ENCODE measurements around the gene MMP17.
A peak's percentile ranks its signal among the peaks of the same experiment; 100 is the strongest.

The MMP17 gene

DNA sequence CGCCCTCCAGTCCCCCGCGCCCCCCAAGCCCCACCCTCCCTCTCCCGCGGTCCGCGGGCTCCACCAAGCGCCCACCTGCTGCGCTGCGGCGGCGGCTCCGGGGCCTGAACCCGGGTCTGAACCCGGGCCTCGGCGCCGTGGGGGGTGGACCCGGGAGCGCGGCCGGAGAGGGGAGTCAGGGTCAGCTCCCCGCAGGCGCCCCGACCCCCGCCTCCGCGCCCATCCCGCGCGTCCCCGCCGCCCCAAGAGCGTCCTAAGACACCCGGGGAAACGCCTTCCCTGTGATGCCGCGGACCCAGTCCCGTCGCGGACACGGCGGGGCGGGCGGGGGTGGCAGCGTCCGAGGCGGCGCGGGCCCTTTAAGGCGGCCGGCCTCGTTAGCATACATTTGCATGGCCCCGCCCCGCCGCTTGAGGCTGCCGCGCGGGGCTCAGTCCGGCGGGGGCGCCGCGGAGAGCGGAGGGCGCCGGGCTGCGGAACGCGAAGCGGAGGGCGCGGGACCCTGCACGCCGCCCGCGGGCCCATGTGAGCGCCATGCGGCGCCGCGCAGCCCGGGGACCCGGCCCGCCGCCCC lies at the start of gene MMP17:
Gene MMP17 (plus strand): TSS at position 433 of the 574 bp plus-strand sequence. CDS start 102 bp downstream, at position 535.
- DNase-seq (ENCODE audit: insufficient read length, low spot score), result no peak
- FAIRE-seq, result no peak

DNA sequence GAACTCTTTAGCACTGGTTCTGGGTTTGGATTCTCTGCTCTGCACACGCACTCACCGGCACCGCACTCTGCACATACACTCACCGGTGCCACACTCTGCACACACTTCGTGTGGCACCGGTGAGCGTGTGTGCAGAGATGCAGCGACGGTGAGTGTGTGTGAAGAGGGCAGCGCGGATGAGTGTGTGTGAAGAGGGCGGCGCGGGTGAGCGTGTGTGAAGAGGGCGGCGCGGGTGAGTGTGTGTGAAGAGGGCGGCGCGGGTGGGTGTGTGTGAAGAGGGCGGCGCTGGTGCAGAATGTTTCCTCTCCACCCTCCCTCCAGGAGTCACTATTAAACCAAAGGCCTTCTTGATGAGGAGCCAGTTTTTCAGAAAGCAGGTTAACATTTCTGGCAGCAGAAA lies 49.2 kb upstream of the MMP17 start:
- FAIRE-seq, result no peak
- no peak for DNase-seq (ENCODE audit: insufficient read length, low spot score)

DNA sequence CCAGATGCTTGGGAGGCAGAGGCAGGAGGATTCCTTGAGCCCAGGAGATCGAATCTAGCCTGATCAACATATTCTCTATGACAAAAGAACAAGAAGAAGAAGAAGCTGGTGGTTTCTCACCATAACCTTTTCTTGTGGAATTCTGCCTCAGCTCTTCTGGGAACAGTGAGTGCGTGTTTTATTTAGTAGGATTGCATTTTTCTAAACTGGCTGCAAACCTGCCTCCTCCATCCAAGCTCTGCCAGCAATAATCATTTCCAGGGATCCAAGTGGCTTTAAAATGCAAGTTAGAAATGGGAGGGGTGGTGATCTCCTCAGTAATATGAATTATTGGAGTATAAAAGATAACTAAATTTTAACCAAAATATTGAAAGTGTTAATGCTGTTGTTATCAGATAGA lies 46.1 kb upstream of the MMP17 start:
- no peak for FAIRE-seq

DNA sequence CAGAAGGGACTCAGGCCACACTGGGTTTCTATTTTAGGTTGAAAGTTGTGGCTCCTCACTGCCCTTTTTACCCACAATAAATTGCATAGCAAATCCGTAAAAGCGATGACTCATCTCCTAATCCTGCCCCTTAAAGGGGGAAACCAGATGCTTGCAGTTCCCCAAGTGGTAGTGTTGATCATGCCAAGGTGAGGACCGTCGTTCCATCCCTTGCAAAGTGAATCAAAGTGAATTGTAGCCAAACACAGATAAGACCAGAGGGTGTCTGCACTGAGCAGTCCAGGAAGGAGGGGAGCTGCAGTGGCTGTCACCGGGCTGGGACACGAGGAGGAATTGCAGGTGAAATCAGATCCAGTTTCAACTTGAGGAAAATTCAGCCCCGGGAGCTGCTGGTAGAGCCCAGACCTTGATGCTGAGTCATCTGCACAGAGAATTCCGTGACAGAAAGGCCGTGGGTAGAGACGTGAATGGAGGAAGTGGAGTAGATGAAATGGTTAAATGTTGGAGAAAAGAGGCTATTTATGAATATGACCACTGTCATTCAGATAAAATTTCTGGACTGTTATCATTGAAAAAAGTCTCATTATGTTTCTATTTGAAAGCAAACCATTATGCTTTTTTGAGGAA lies 44.2 kb upstream of the MMP17 start:
- DNase-seq (ENCODE audit: insufficient read length, low spot score) (peak; percentile 85), FAIRE-seq (peak; percentile 80)

More for the DNA sequence above, 46.1 kb upstream of the MMP17 start:
- DNase-seq (ENCODE audit: insufficient read length, low spot score), result no peak

DNA sequence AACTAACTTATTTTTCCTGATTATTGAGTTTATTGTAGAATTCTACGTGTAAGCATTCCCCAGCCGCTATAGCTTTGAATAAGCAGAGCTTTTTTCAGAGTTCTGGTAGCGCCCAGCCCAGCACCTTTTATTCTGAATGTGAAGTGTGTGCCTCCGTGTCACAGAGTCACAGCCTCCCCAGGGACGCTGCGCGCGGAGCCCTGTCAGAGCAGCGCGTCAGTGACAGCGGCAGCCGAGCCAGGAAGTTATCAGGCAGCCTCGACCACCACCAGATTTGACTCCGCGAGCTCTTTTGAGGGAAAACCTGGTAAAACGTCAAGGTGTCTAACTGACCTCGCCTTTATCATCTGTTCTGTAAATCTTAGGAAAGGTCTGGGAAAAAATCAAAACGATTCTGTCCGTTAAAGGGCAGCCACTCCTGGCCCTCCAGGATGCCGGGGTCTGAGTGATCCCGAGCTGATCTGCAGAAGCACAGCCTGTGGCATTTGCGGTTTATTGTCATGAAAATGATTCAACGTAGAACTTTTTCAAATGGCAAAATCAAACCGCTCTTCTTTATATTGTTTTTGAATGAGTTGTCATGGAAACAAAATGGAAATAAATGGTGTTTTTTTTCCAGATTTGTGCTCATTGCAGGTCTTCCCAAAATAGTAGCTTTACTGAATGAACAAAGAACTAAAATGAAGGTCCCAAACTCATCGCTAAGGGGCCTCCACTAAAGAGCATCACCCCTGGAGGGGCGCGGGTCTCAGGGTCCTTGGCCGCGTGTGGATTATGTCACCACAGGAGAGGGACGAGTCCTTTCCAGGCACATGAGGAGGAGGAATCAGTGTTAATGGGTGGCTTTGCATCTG lies 43.1 kb upstream of the MMP17 start:
- DNase-seq (ENCODE audit: insufficient read length, low spot score), result no peak
- no peak for FAIRE-seq

DNA sequence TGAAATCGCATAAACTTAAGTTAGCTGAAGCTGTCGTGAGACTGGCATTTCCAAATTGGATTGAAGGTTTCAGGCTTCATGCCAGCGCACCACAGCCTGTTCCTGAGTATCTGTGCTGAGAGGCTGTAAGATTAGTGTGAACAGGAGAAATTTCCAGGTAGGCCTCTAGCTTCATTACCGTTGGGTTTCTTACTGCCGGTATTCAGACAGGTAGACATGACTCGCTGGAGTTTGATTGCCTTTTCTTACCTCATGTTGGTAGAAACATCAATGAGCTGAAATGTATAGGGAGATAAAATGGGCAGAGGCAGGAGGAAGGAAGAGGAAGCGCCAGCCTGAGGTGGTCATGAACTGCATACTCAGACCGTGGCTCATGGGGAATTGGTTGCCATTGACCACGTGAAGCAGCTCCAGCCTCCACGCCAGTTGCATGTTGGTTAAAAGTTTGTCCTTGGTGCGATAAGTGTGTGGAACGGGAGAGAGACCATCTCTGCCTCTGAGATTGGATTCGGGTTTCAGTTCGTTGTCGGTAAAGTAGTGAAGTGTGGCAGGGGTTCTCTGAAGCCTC lies 42.3 kb upstream of the MMP17 start:
- DNase-seq (ENCODE audit: insufficient read length, low spot score) (no peak), FAIRE-seq (no peak)

DNA sequence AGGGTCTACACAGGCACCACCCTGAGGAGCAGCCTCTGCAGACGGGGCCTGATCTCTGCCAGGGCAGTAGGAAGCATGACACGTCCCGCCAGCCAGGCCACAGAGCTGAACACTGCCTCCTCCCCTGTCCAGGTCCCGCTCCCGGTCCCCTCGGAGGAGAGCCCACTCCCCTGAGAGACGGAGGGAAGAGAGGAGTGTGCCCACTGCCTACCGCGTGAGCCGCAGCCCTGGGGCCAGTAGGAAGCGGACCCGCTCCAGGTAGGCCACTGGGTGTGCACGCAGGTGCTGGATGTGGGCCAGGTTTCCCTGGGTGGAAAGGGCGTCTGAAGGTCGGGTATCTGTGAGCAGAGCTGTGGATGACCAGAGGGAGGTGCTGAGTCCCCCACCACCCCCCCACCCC lies 41.9 kb upstream of the MMP17 start:
- FAIRE-seq (no peak), DNase-seq (ENCODE audit: insufficient read length, low spot score) (no peak)

DNA sequence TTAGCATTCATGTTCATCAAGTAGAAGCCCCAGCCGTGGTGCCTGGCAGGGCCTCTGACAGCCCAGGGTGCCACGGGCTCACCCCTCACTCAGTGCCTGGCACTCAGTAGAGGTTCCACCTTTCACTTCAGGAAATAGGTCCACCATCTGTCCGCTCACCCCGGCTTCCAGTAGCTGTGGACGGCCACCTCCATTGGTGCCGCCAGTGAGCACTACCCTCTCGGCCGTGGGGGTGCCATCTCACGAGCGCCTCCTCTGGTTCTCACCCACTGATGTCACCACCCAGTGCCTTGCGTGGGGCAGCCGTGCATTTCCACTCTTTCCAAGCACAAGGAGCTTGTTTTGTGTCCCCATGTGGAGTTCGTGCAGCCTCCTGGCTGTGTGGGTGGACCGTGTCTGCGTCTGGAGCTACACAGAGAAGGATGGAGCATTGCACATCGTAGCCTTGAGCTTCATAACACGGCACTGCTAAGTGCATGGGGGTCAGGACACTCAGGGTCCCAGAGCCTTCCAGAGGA lies 41.0 kb upstream of the MMP17 start:
- FAIRE-seq, result no peak
- DNase-seq (ENCODE audit: insufficient read length, low spot score), result no peak

DNA sequence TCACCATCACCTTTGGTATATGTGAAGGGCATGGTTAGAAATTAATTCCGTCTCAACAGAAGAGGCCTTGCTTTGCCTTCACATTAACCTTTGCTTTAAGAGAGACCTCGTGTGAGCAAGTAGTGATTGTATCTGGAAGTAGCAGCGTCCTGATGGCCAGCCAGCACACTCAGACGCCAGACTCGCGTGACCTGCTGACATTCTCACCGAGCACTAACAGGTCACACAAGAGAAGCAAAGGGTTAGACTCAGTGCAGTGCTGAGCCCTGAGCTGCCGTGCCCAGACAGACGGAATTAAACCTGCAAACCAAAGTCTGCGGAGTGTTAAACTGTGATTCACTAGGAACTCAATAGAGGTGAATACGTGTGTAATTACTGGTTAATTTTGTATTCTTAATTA lies 40.1 kb upstream of the MMP17 start:
- FAIRE-seq, result no peak
- DNase-seq (ENCODE audit: insufficient read length, low spot score), result no peak

DNA sequence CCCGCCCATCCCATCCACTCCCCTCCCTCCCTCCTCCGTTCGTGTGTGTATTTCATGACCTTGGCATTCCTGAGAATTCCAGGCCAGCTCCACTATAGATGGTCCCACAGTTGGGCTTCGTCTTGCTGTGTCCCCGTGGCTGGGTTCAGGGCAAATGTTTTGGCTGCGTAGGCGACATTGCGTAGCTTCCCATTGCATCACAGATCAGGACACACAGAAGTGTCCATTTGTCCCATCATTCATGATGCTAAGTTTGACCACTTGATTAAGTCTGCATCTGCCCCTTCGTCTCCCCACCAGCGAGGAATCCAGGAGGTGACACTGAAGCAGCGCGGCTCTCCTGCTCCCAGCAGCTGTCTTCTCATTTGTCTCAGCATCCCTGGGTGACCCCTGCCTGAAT lies 38.6 kb upstream of the MMP17 start:
- no peak for DNase-seq (ENCODE audit: insufficient read length, low spot score)
- no peak for FAIRE-seq

DNA sequence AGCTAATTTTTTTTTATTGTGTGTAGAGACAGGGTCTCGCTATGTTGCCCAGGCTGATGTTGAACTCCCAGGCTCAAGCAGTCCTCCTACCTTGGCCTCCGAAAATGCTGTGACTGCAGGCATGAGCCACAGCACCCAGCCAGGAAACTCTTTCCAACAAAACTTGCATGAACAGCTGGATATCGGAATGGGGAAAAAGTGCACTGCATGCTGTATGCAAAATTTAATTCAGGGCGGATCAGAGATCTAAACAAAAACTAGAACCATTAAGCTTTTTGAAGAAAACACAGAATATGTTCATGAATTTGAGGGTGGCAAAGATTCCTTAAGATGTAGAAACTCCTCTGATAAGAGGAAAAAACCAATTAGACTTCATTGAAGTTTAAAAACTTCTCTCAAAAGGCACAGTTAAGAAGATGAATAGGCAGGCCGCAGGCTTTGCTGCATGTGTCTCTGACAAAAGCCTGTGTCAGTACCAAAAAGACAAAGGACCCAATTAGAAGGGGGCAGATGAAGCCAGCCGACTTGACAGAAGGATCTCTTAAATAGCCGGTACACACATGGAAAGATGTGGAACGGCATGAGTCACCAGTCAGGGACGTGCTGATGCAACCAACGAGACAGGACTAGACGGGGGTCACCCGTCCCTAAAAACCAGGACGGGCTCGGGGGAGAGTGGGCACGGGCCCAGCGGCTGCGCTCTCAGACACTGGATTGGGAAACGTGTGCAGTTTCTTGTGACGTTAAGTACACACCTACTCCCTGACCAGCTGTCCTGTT lies 34.8 kb upstream of the MMP17 start:
- DNase-seq (ENCODE audit: insufficient read length, low spot score) (no peak), FAIRE-seq (no peak)

DNA sequence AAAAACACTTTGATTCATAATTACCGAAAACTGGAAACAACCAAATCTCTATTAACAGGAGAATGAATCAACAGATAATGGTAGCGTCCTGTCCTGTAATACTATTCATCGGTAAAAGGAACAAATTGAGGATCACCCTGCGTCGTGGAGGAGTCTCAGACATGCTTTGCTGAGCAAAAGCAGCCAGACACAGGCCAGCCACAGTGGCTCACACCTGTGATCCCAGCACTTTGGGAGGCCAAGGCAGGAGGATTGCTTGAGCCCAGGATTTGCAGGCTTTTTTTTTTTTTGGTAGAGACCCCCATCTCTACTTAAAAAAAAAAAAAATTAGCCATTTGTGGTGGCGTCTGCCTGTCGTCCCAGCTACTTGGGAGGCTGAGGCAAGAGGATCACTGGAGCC lies 34.1 kb upstream of the MMP17 start:
- no peak for FAIRE-seq
- no peak for DNase-seq (ENCODE audit: insufficient read length, low spot score)

DNA sequence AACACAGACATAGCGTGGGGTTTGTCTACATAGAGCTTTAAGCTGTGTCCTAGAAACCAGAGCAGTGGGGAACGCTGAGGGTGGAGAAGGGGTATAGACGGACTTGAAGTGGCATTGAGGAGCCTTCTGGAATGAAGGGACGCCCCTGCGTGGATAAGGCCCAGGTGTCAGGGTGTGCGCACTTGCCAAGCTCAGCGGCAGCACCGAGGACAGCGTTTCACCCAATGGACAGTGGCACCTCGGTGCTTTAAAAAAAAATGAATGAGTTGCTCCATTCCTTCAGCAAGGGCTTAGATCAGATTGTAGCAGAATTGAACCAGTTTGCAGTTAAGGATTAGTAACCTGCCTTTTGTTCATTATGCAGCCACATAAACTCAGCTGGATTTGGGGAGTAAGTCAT lies 33.6 kb upstream of the MMP17 start:
- DNase-seq (ENCODE audit: insufficient read length, low spot score) (no peak), FAIRE-seq (no peak)

DNA sequence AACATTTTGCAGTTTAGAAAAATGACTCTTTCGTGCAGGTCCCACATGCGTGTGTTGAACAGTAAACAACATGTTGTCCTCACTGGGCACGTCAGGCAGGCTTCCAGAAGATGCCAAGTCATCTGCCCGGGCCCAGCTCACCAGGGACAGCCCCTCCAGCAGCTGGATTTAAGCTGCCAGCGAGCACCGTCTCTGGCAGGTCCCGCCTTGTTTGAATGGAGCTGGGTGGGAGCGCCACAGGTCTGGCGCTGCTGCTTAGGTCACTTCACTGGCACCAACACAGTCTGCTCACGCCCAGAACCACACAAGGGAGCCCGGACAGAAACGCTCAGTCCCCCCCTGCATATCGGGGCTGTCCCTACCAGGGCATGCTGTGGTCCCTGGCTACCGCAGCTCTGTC lies 33.1 kb upstream of the MMP17 start:
- no peak for FAIRE-seq
- DNase-seq (ENCODE audit: insufficient read length, low spot score), result no peak

DNA sequence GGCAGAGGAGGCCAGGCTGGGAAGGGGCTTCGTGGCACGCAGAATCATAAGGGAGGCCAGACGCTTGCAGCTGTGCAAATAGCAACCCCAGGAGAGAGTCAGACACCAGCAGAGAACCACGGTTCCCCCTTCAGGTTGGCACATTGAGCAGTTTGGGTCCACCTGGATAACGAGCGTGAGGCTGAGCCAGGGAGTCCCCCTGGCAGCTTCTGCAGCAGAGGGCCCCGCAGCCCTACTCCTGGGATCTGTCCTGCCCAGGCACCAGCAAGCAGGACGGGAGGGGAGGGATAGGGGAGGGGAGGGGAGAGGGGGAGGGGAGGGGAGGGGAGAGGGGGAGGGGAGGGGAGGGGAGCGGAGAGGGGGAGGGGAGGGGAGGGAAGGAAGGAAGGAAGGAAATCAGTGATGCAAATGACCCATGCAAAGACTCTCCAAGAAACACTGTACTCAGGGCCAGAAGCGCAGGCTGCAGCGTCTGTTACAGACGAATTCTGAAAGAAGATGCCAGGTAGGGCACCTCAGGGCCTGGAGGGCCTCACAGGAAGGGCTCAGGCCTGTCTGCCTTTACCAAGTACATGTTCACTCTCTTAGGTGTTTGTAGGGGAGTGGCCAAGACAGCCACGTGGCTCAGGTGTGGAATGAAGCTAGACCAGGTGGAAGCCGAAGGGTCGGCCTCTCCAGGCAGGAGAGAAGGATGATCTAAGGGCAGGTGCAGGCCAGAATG lies 32.3 kb upstream of the MMP17 start:
- DNase-seq (ENCODE audit: insufficient read length, low spot score), result no peak
- no peak for FAIRE-seq

DNA sequence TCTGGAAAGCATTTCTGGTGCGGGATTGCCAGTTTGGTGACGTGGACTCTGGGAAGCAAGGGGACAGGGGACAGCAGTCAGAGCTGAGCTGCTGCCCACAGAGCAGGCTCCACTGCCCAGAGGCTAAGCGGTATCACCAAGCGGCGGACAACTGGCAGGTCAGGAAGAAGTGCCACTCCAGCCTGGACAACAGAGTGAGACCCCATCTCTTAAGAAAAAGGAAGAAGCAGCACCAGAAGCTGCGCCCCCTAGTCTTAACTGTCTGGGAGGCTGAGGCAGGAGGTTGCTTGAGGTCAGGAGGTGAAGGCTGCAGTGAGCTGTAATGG lies 31.8 kb upstream of the MMP17 start:
- no peak for FAIRE-seq

DNA sequence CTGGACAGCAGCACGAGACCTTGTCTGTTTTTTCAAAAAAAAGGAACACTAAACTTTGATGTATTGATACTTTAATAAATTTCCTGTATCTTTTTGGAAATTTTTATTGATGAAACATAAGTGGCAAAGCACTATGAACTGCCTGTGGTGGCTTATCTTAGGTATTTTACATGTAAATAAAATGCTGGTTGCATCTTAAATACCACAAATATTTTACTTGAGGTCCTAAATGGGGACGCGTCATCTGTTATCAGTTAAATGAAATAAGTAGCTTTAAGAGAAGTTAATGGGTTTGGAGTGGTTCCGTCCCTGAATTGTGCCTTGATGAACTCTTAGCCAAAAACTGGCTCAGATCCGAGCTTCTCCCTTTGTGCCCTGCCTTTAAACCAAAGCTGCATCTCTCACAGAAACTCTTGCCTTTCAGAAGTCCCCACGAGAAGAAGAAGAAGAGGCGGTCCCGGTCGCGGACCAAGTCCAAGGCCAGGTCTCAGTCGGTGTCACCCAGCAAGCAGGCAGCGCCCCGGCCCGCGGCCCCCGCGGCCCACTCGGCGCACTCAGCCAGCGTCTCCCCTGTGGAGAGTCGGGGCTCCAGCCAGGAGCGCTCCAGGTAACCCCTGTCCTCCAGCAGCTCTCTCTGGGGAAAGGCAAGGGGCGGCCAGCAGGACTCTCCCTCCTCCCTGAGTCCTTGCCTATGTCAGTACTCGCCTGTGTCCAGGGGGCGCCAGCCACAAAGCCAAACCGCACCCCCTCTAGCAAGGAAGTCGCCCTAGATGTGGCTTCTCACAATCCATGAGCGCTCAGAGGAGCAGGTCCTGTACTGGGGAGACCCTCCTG lies 31.2 kb upstream of the MMP17 start:
- no peak for DNase-seq (ENCODE audit: insufficient read length, low spot score)
- FAIRE-seq, result no peak

More for the DNA sequence above, 31.8 kb upstream of the MMP17 start:
- DNase-seq (ENCODE audit: insufficient read length, low spot score), result no peak

DNA sequence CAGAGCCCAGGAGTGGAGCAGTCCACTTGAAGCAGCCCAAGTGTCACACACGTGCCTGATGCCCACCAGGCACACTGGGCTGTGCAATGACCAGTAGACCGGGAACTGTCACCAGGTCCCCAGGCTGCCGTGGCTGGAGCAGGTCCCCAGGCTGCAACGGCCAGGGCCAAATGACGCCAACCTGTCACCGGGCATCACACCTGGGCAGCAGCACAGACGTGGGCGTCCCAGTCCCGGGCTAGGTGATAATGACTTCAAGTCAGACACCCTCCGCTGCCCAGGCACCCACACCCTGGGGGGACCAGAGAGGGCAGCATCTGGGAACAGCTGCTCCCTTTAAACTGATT lies 30.6 kb upstream of the MMP17 start:
- FAIRE-seq, result no peak
- DNase-seq (ENCODE audit: insufficient read length, low spot score), result no peak

DNA sequence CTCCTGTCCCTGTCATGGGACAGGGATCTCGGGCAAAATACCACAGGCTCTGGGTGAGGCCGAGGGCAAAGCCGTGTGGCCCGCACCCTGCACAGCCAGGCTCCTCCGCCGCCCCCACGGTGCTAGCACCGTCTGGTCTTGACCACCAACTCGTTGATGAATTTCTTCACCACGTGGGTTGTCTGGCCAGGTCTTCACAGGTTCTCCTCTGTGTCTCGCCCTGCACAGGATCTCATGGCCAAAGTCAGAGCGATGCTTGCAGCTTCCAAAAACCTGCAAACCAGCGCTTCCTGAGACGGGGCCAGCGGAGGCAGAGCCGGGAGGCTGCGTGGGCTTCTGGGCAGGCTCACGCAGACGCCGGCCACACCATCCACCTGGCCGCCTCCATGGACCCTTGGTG lies 29.0 kb upstream of the MMP17 start:
- no peak for FAIRE-seq
- DNase-seq (ENCODE audit: insufficient read length, low spot score), result no peak

Measured in HTR-8/SVneo (cell line).